Breast epithelium (tissue), 4 donors: ENCODE results near the gene SLC7A7. TPM values are rescaled to one million over a fixed set of nuclear protein-coding genes. Genes with fewer than 3 reads are reported as not detected.

ENCODE experiments used
- DNase-seq, 2 donors: peaks; one replicate each; pipeline ENCODE4 v3.0.0-alpha.2; 2019; ENCODE audit warnings: low spot score in 2 of 2
- H3K27ac ChIP-seq, 2 donors: fragments of 200-600 bp; sonication (generic) in 1 of 2; one replicate each; pipeline ENCODE4 v1.5.1; 2016 to 2019; ENCODE audit warnings: mild to moderate bottlenecking in 1 of 2
- H3K27me3 ChIP-seq, 2 donors: fragments of 200-600 bp; sonication (generic) in 1 of 2; one replicate each; pipeline versions ENCODE4 v1.5.1 to v1.6.0; 2017 to 2019; ENCODE audit warnings: control low read depth in 1 of 2, mild to moderate bottlenecking in 1 of 2
- H3K36me3 ChIP-seq: fragments of 200-600 bp; one replicate; pipeline ENCODE4 v1.5.1; 2019
- H3K4me1 ChIP-seq, 2 donors: fragments of 200-600 bp; sonication (generic); one replicate each; pipeline ENCODE4 v1.5.1; 2016 to 2019; ENCODE audit warnings: control low read depth in 1 of 2
- H3K4me3 ChIP-seq, 3 donors: fragments of 200-600 bp; sonication (generic); 1 replicate in 2 of 3; 2 replicates in 1 of 3; pipeline ENCODE4 v1.5.1; 2016 to 2019; ENCODE audit warnings: mild to moderate bottlenecking in 3 of 3, moderate library complexity in 2 of 3
- H3K9me3 ChIP-seq, 2 donors: fragments of 200-600 bp; sonication (generic) in 1 of 2; one replicate each; pipeline ENCODE4 v1.5.1; 2016 to 2019; ENCODE audit warnings: control low read depth in 1 of 2
- POLR2A ChIP-seq: fragments of 450-650 bp; IDR thresholded peaks from one replicate; pipeline ENCODE4 v1.6.1; 2016; ENCODE audit warnings: antibody characterized with exemption, mild to moderate bottlenecking, moderate library complexity
- POLR2AphosphoS5 ChIP-seq, 3 donors: sonication (generic); formaldehyde crosslinking; IDR thresholded peaks; one replicate each; pipeline ENCODE4 v1.6.1; 2017; ENCODE audit warnings: antibody characterized with exemption in 3 of 3
- intact Hi-C: fragments of 100-400 bp; cut with DNase I; formaldehyde crosslinking; loops from one replicate; pipeline ENCODE4 v1.15.1; 2023; ENCODE audit warnings: low total_unique reads
- total RNA-seq, 3 donors: library from RNA; depleted of rRNA; stranded (reverse); fragments of >200 nt; gene quantifications; one replicate each; pipeline ENCODE4 v1.1.0, GENCODE V29; 2016
- TF ChIP-seq, protein P1 (sequence below), 3 donors: fragments of 450-650 bp; IDR thresholded peaks; one replicate each; pipeline ENCODE4 v1.5.1; 2016 to 2017; ENCODE audit warnings: antibody characterized with exemption in 3 of 3, mild to moderate bottlenecking in 3 of 3, moderate library complexity in 3 of 3

SLC7A7 gene
- total RNA-seq, 3 donors from 2014 or later = 17.4 to 46.4 (median 27.2) TPM

DNA sequence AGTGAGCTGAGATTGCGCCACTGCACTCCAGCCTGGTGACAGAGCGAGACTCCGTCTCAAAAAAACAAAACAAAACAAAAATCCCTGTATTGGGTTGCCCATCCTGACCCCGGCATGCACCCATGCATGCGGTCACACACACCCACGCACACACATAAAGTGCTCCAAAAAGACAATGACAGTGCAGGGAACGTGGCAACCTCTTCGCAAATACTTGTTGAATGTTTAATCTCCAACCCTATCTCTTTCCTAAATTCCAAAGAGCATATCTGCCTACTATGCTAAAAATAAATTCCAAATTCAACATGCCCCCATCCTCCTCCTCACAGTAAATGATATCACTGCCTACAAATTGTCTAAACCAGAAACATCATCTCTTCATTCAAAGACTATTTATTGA is 13.5 kb downstream of the SLC7A7 start:
- intact Hi-C loops = no loop called here
- Histone ChIP-seq H3K27me3 (no peaks in the 10 kb centered on the region), H3K9me3 (no peaks in the 10 kb centered on the region), H3K4me1 (no peaks in the 10 kb centered on the region), H3K27ac (no peak overlapping the region), H3K36me3 (no peaks in the 10 kb centered on the region), H3K4me3 (no peak overlapping the region)
- DNase-seq = no peak
- no peak for TF ChIP-seq POLR2AphosphoS5 (IDR thresholded peaks at IDR 0.05)
- TF ChIP-seq, protein P1, sequence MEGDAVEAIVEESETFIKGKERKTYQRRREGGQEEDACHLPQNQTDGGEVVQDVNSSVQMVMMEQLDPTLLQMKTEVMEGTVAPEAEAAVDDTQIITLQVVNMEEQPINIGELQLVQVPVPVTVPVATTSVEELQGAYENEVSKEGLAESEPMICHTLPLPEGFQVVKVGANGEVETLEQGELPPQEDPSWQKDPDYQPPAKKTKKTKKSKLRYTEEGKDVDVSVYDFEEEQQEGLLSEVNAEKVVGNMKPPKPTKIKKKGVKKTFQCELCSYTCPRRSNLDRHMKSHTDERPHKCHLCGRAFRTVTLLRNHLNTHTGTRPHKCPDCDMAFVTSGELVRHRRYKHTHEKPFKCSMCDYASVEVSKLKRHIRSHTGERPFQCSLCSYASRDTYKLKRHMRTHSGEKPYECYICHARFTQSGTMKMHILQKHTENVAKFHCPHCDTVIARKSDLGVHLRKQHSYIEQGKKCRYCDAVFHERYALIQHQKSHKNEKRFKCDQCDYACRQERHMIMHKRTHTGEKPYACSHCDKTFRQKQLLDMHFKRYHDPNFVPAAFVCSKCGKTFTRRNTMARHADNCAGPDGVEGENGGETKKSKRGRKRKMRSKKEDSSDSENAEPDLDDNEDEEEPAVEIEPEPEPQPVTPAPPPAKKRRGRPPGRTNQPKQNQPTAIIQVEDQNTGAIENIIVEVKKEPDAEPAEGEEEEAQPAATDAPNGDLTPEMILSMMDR (IDR thresholded peaks at IDR 0.05) = no peak
- TF ChIP-seq POLR2A = no peak

DNA sequence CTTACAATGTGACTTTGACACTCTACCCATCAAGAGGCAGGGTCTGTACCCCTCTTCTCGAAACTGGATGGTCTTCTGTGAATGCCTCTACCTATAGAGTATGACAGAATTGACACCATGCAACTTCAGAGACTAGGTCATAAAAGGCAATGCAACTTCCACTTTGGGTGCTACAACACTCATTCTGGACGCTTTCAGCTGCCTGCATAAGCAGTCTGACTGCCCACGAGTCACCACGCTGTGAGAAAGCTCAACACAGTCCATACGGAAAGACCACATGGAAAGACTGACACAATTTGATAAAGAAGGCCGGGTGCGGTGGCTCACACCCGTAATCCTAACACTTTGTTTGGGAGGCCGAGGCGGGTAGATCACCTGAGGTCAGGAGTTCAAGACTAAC is 14.9 kb downstream of the SLC7A7 start:
- TF ChIP-seq POLR2A (no peak), POLR2AphosphoS5 (IDR thresholded peaks at IDR 0.05) (no peak)
- TF ChIP-seq, protein P1 (IDR thresholded peaks at IDR 0.05) = no peak
- H3K9me3 ChIP-seq = no peaks in the 10 kb centered on the region
- no peak for DNase-seq
- no peaks in the 10 kb centered on the region for H3K27me3 ChIP-seq
- no peaks in the 10 kb centered on the region for H3K36me3 ChIP-seq
- intact Hi-C loops = no loop called here
- no peak overlapping the region for H3K27ac ChIP-seq
- H3K4me1 ChIP-seq = no peaks in the 10 kb centered on the region
- no peak overlapping the region for H3K4me3 ChIP-seq

DNA sequence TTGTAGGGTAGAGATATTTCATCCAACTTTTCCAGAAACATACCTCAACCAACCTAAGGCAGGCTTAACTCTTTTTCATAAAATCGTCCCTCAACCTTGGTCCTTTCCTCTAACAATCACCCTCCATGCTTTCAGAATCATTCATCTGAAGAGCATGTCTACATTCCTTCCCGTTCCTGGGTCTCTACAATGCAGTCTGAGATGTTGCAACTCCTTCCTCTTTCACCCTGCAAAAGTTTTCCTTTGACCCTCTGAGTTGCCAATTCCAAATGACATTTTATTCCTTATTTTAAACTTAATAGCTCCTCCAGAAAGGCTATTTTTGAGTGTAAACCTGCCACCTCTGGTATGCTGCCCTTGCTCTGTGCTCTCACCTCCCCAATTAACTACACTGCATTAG is 16.7 kb downstream of the SLC7A7 start:
- H3K27me3 ChIP-seq = no peaks in the 10 kb centered on the region
- TF ChIP-seq, protein P1 (IDR thresholded peaks at IDR 0.05) = no peak
- TF ChIP-seq POLR2AphosphoS5 (IDR thresholded peaks at IDR 0.05) (no peak), POLR2A (no peak)

DNA sequence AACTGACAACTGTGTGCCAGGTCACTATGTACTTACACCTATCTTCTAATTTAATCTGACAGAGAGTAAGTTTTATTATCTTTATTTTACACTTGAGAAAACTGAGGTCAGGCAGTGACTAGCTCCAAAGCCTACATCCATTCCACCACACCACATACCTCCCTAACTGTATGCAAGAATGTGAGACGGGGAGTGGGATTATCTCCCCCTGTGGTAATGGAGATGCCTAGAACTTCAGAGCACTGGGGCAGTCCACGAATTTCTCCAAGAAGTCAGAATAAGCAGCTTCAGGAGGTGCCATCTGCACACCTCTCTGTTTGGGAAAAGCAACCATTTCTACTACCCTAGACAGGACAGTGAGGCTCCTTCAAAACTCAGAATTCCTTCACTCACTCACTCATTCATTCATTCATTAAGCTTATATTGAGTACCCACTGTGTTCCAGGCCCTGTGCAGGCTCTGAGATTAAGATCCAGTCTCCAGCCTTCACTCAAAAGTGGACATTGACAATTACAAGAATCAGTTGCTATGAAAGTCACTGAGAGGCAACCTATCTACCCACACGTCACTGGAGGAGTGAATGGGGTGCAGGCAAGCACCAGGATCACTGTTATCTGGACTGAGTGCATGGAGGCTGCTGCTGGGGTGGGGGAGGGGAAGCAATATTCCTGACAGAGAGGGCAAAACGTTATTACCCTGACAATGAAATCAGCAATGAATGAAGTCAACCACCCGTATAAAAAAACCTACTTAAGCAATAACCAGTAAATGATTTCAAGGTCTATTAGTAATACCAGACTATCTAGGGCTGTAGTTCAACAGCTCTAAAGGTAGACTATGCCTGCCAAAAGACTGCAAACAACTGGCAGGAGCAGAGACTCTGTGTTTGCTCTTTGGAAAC is 18.0 kb downstream of the SLC7A7 start:
- Histone ChIP-seq H3K36me3 (no peaks in the 10 kb centered on the region), H3K4me3 (no peak overlapping the region), H3K27ac (no peak overlapping the region), H3K27me3 (no peaks in the 10 kb centered on the region), H3K9me3 (no peaks in the 10 kb centered on the region), H3K4me1 (no peaks in the 10 kb centered on the region)
- TF ChIP-seq POLR2AphosphoS5 (IDR thresholded peaks at IDR 0.05) (no peak), POLR2A (no peak)
- TF ChIP-seq, protein P1 (IDR thresholded peaks at IDR 0.05) = no peak
- DNase-seq = no peak
- intact Hi-C loops = no loop called here

More for the DNA sequence above, 16.7 kb downstream of the SLC7A7 start:
- Histone ChIP-seq H3K4me3 (no peak overlapping the region), H3K9me3 (no peaks in the 10 kb centered on the region), H3K27ac (no peak overlapping the region), H3K4me1 (no peaks in the 10 kb centered on the region), H3K36me3 (no peaks in the 10 kb centered on the region)
- intact Hi-C loops = no loop called here
- DNase-seq = no peak

DNA sequence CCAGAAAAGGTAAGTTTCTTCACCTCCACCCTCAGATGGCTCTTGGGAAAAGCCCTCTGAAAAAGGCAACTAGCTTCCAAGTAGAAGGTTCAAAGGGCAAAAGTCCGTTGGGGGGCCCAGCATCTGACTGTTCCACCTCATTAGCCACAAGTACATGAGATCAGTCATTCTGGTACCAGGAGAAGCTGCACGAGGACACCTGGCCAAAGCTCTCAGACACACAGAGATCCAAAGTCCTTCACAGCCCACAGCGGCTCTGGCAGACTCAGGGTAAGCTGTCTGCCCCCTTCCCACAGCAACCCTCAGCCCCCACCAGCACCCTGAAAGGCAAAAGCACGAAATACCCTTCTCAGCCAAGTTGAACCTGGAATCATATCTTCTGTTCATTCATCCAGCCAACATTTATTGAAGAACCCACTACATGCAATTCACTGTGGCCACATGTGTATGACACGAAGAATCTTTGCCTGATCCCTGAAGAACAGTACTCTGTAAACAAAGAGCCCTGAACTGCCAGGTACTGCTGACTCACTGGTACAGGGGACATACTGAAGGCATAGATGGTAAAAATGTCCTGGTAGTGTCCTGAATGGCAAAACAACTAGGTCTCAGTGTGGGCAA is 19.0 kb downstream of the SLC7A7 start:
- Histone ChIP-seq H3K27ac (no peak overlapping the region), H3K9me3 (no peaks in the 10 kb centered on the region), H3K4me3 (no peak overlapping the region), H3K4me1 (no peaks in the 10 kb centered on the region), H3K27me3 (no peaks in the 10 kb centered on the region), H3K36me3 (no peaks in the 10 kb centered on the region)
- TF ChIP-seq POLR2AphosphoS5 (IDR thresholded peaks at IDR 0.05) (no peak), POLR2A (no peak)
- TF ChIP-seq, protein P1 (IDR thresholded peaks at IDR 0.05) = no peak
- intact Hi-C loops = no loop called here
- DNase-seq = no peak
